ENCODE data around the gene C10orf143.
"Not testable (repeated sequence)": the region's sequence is repeated elsewhere in the genome, so short reads cannot be mapped to it uniquely, and the experiment has no call there.

C10orf143 gene

GRCh38 chr10:130111852-130112180 lies 1.2 kb upstream of the C10orf143 start:
- Histone ChIP-seq H3K4me1 (ENCODE audit: control insufficient read depth, insufficient read depth, low read length) (peaks cover 1% of the 10 kb centered on the region; the same call in 1 of the 2 replicates), H3K27me3 (ENCODE audit: control insufficient read depth, insufficient read depth, low read length) (no peaks in the 10 kb centered on the region), H3K36me3 (ENCODE audit: control insufficient read depth, insufficient read depth, low read length) (no peaks in the 10 kb centered on the region), H3K9me3 (ENCODE audit: control insufficient read depth, insufficient read depth, low read length) (no peaks in the 10 kb centered on the region), H3K27ac (ENCODE audit: low read length) (no peak overlapping the region), H3K4me3 (ENCODE audit: low read length) (no peak overlapping the region; the same call in 1 of the 2 replicates)
- WGBS (ENCODE audit: insufficient coverage, insufficient read length) = no CpG with 5 or more reads among the region's 6 CpGs
- DNase-seq (ENCODE audit: low read depth, low spot score) = no peak

DNA sequence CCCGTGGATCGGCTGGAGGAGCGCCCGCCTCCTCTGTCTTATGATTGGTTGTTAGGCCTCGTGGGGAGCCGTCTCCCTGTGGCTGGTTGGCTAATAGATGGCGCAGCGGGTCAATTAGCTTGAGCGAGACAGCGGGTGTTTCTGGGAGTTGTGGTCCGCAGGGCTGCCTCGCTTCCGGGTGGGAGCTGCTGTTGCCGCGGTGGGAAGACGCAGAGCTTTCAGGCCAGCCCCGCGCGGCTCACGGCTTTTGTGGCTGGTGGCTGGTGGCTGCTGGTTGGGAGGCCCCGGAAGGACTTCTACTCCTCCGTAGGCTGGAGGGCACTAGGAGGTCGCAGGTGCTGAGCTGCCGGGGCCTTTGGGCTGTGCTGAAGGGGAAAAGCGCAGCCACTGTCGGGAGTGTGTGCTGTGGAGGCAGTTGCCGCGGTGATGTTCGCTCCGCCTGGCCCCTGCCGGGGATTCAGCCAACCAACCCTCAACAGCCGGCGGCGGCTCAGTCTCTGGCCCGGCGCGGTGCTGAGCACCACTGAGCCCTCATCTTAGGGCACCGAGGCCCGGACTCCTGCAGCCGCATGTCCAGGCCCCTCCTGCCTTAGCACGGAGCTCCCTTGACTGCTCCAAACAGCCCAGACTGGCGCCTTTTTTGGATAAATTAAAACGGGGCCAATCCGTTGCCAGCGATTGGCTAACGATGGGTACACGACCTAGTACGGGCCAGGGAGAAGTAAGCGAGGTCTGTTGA lies 652 bp upstream of the C10orf143 start:
- no CpG with 5 or more reads among the region's 49 CpGs for WGBS (ENCODE audit: insufficient coverage, insufficient read length)
- no peaks in the 10 kb centered on the region for H3K27me3 ChIP-seq (ENCODE audit: control insufficient read depth, insufficient read depth, low read length)

GRCh38 chr10:130109796-130110245 lies 809 bp downstream of the C10orf143 start:
- Histone ChIP-seq H3K4me3 (ENCODE audit: low read length) (peak overlapping the region; percentile 72; the same call in 1 of the 2 replicates), H3K36me3 (ENCODE audit: control insufficient read depth, insufficient read depth, low read length) (no peaks in the 10 kb centered on the region), H3K27me3 (ENCODE audit: control insufficient read depth, insufficient read depth, low read length) (no peaks in the 10 kb centered on the region), H3K9me3 (ENCODE audit: control insufficient read depth, insufficient read depth, low read length) (no peaks in the 10 kb centered on the region), H3K27ac (ENCODE audit: low read length) (no peak overlapping the region), H3K4me1 (ENCODE audit: control insufficient read depth, insufficient read depth, low read length) (peaks cover 1% of the 10 kb centered on the region; the same call in 1 of the 2 replicates)
- WGBS (ENCODE audit: insufficient coverage, insufficient read length) = no CpG with 5 or more reads among the region's 9 CpGs
- DNase-seq (ENCODE audit: low read depth, low spot score) = peak; percentile 63

More for the DNA sequence above, 652 bp upstream of the C10orf143 start:
- Histone ChIP-seq H3K27ac (ENCODE audit: low read length) (no peak overlapping the region), H3K36me3 (ENCODE audit: control insufficient read depth, insufficient read depth, low read length) (no peaks in the 10 kb centered on the region), H3K9me3 (ENCODE audit: control insufficient read depth, insufficient read depth, low read length) (no peaks in the 10 kb centered on the region), H3K4me1 (ENCODE audit: control insufficient read depth, insufficient read depth, low read length) (peaks cover 1% of the 10 kb centered on the region; the same call in 1 of the 2 replicates), H3K4me3 (ENCODE audit: low read length) (peak overlapping the region; percentile 72)
- peak; percentile 95 for DNase-seq (ENCODE audit: low read depth, low spot score)

GRCh38 chr10:130108934-130109604 lies 1.6 kb downstream of the C10orf143 start:
- H3K4me1 ChIP-seq (ENCODE audit: control insufficient read depth, insufficient read depth, low read length) = peaks cover 1% of the 10 kb centered on the region; the same call in 1 of the 2 replicates
- H3K36me3 ChIP-seq (ENCODE audit: control insufficient read depth, insufficient read depth, low read length) = no peaks in the 10 kb centered on the region
- no CpG with 5 or more reads among the region's 6 CpGs for WGBS (ENCODE audit: insufficient coverage, insufficient read length)
- no peaks in the 10 kb centered on the region for H3K9me3 ChIP-seq (ENCODE audit: control insufficient read depth, insufficient read depth, low read length)
- H3K27ac ChIP-seq (ENCODE audit: low read length) = no peak overlapping the region
- DNase-seq (ENCODE audit: low read depth, low spot score) = no peak
- no peak overlapping the region for H3K4me3 ChIP-seq (ENCODE audit: low read length)
- no peaks in the 10 kb centered on the region for H3K27me3 ChIP-seq (ENCODE audit: control insufficient read depth, insufficient read depth, low read length)

- H3K36me3 ChIP-seq (ENCODE audit: control insufficient read depth, insufficient read depth, low read length); H3K27ac ChIP-seq (ENCODE audit: low read length); H3K9me3 ChIP-seq (ENCODE audit: control insufficient read depth, insufficient read depth, low read length); DNase-seq (ENCODE audit: low read depth, low spot score); H3K4me3 ChIP-seq (ENCODE audit: low read length); H3K27me3 ChIP-seq (ENCODE audit: control insufficient read depth, insufficient read depth, low read length); H3K4me1 ChIP-seq (ENCODE audit: control insufficient read depth, insufficient read depth, low read length): not testable (repeated sequence)
- no CpG with 5 or more reads among the region's 8 CpGs for WGBS (ENCODE audit: insufficient coverage, insufficient read length)
These were observed 2.5 kb downstream of the C10orf143 start for GRCh38 chr10:130108146-130108545.

- no peaks in the 10 kb centered on the region for H3K9me3 ChIP-seq (ENCODE audit: control insufficient read depth, insufficient read depth, low read length)
- DNase-seq (ENCODE audit: low read depth, low spot score) = peak; percentile 60
- H3K4me3 ChIP-seq (ENCODE audit: low read length) = no peak overlapping the region; the same call in 1 of the 2 replicates
- H3K27ac ChIP-seq (ENCODE audit: low read length) = no peak overlapping the region
- no CpG with 5 or more reads among the region's 24 CpGs for WGBS (ENCODE audit: insufficient coverage, insufficient read length)
- no peaks in the 10 kb centered on the region for H3K36me3 ChIP-seq (ENCODE audit: control insufficient read depth, insufficient read depth, low read length)
- H3K27me3 ChIP-seq (ENCODE audit: control insufficient read depth, insufficient read depth, low read length) = no peaks in the 10 kb centered on the region
- peaks cover 1% of the 10 kb centered on the region; the same call in 1 of the 2 replicates for H3K4me1 ChIP-seq (ENCODE audit: control insufficient read depth, insufficient read depth, low read length)
These were observed 4.9 kb downstream of the C10orf143 start for GRCh38 chr10:130105724-130106123.

GRCh38 chr10:130099344-130099743 lies 11.3 kb downstream of the C10orf143 start:
- H3K36me3 ChIP-seq (ENCODE audit: control insufficient read depth, insufficient read depth, low read length) = no peaks in the 10 kb centered on the region
- H3K27ac ChIP-seq (ENCODE audit: low read length) = no peak overlapping the region
- H3K4me1 ChIP-seq (ENCODE audit: control insufficient read depth, insufficient read depth, low read length) = no peaks in the 10 kb centered on the region
- H3K9me3 ChIP-seq (ENCODE audit: control insufficient read depth, insufficient read depth, low read length) = no peaks in the 10 kb centered on the region
- no peak for DNase-seq (ENCODE audit: low read depth, low spot score)
- no peaks in the 10 kb centered on the region for H3K27me3 ChIP-seq (ENCODE audit: control insufficient read depth, insufficient read depth, low read length)
- no CpG with 5 or more reads among the region's 6 CpGs for WGBS (ENCODE audit: insufficient coverage, insufficient read length)
- H3K4me3 ChIP-seq (ENCODE audit: low read length) = no peak overlapping the region

- not testable (repeated sequence) for DNase-seq (ENCODE audit: low read depth, low spot score); H3K4me3 ChIP-seq (ENCODE audit: low read length); H3K4me1 ChIP-seq (ENCODE audit: control insufficient read depth, insufficient read depth, low read length); H3K27ac ChIP-seq (ENCODE audit: low read length); H3K9me3 ChIP-seq (ENCODE audit: control insufficient read depth, insufficient read depth, low read length); H3K36me3 ChIP-seq (ENCODE audit: control insufficient read depth, insufficient read depth, low read length); H3K27me3 ChIP-seq (ENCODE audit: control insufficient read depth, insufficient read depth, low read length)
- WGBS (ENCODE audit: insufficient coverage, insufficient read length) = no CpG with 5 or more reads among the region's 5 CpGs
These were observed 20.1 kb downstream of the C10orf143 start for GRCh38 chr10:130090565-130090964.

- Histone ChIP-seq H3K27me3 (ENCODE audit: control insufficient read depth, insufficient read depth, low read length) (no peaks in the 10 kb centered on the region), H3K27ac (ENCODE audit: low read length) (no peak overlapping the region), H3K4me3 (ENCODE audit: low read length) (no peak overlapping the region), H3K4me1 (ENCODE audit: control insufficient read depth, insufficient read depth, low read length) (no peaks in the 10 kb centered on the region), H3K9me3 (ENCODE audit: control insufficient read depth, insufficient read depth, low read length) (no peaks in the 10 kb centered on the region), H3K36me3 (ENCODE audit: control insufficient read depth, insufficient read depth, low read length) (no peaks in the 10 kb centered on the region)
- no peak for DNase-seq (ENCODE audit: low read depth, low spot score)
- no CpG with 5 or more reads among the region's 2 CpGs for WGBS (ENCODE audit: insufficient coverage, insufficient read length)
These were observed 30.2 kb downstream of the C10orf143 start for GRCh38 chr10:130080461-130080814.

- Histone ChIP-seq H3K36me3 (ENCODE audit: control insufficient read depth, insufficient read depth, low read length) (no peaks in the 10 kb centered on the region), H3K9me3 (ENCODE audit: control insufficient read depth, insufficient read depth, low read length) (no peaks in the 10 kb centered on the region), H3K4me1 (ENCODE audit: control insufficient read depth, insufficient read depth, low read length) (no peaks in the 10 kb centered on the region), H3K27me3 (ENCODE audit: control insufficient read depth, insufficient read depth, low read length) (no peaks in the 10 kb centered on the region), H3K27ac (ENCODE audit: low read length) (no peak overlapping the region), H3K4me3 (ENCODE audit: low read length) (no peak overlapping the region)
- DNase-seq (ENCODE audit: low read depth, low spot score) = no peak
- WGBS (ENCODE audit: insufficient coverage, insufficient read length) = no CpG with 5 or more reads among the region's 4 CpGs
These were observed 30.8 kb downstream of the C10orf143 start for GRCh38 chr10:130079614-130080460.
